ENCODE data around the gene BHMT2.

The BHMT2 gene

DNA sequence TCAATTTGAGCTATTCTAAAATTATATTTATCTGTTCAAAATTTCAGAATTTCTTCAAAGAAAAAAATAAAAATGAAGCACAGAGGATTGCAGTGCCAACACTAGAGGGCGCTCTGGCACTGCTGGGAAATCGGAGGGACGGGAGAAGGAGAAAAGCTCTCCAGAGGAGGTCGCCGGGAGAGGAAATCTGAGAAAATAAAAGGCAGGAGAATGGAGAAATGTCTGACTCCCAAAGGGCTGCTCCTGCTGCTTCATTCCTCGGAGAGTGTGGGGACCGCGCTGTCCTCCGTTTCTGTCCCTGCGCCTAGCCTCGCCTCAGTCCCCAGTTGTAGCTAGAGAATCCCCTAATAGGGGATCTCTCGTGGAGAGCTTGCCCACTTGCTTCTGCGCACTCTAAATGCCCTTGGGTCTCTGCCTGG is 44.5 kb upstream of the BHMT2 start:
- TF ChIP-seq, protein P1, sequence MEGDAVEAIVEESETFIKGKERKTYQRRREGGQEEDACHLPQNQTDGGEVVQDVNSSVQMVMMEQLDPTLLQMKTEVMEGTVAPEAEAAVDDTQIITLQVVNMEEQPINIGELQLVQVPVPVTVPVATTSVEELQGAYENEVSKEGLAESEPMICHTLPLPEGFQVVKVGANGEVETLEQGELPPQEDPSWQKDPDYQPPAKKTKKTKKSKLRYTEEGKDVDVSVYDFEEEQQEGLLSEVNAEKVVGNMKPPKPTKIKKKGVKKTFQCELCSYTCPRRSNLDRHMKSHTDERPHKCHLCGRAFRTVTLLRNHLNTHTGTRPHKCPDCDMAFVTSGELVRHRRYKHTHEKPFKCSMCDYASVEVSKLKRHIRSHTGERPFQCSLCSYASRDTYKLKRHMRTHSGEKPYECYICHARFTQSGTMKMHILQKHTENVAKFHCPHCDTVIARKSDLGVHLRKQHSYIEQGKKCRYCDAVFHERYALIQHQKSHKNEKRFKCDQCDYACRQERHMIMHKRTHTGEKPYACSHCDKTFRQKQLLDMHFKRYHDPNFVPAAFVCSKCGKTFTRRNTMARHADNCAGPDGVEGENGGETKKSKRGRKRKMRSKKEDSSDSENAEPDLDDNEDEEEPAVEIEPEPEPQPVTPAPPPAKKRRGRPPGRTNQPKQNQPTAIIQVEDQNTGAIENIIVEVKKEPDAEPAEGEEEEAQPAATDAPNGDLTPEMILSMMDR (conservative IDR thresholded peaks at IDR 0.05): peak; percentile 100
- peak overlapping the region; percentile 40; the same call in 1 of the 2 replicates for H3K27ac ChIP-seq

DNA sequence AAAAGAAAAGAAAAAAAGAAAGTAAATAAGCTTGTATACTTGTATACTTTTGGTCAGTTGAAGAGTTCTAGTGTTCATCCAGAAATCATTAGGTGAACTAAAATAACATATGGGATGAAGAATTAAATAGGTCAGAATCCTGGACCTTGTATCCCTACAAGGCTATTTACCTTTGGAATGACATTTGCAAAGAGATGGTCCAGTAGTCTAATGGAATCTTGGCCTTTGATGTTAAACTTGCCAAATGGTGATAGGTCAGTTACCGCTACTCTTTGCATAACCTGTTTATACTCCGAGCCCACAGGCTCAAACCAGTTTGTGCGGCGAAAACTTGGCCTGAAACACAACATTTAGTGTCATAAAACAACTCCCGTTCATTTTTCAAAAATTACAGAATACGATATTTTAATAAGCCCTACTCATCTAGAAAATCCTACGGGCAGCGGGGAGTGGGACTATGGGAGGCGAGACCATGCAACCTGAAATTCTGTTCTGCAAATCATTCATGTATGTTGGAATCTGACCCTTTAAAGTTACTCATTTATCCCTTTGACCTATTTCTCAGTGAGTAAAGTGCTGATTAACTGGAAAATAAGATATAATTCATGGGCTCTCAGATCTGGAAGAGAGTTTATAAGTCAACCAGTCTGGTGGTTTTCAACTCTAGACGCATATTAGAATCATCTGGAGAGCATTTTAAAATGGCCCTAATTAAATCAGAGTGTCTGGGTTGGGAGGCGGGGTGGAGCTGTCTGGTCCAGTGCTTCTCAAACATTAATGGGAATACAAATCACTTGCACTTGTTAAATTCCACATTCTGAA is 38.7 kb upstream of the BHMT2 start:
- no peak overlapping the region for H3K27ac ChIP-seq

GRCh38 chr5:79031485-79031867 is 38.1 kb upstream of the BHMT2 start:
- TF ChIP-seq, protein P1 (conservative IDR thresholded peaks at IDR 0.05): no peak
- no peak overlapping the region for H3K27ac ChIP-seq

More for the DNA sequence above, 38.7 kb upstream of the BHMT2 start:
- TF ChIP-seq, protein P1 (conservative IDR thresholded peaks at IDR 0.05): no peak

GRCh38 chr5:79032031-79032695 is 37.4 kb upstream of the BHMT2 start:
- TF ChIP-seq, protein P1 (conservative IDR thresholded peaks at IDR 0.05): no peak
- no peak overlapping the region for H3K27ac ChIP-seq

DNA sequence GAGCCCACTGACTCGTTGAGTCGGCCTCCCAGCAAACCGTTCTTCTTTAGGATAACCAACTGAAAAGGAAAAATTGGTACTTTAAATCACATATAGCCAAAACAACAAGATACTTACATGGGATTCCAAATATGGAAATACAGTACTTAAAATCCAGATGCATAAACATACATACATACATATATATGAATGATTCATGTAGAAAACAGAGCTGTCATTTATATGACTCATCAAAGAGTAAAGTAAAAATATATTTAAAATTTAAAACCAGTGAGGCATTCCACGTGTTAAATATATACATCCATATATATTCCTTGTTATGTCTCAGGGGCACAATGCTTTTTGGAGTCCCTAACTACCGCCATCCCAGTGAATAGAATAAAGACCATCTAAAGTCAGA is 36.8 kb upstream of the BHMT2 start:
- H3K27ac ChIP-seq: no peak overlapping the region
- TF ChIP-seq, protein P1 (conservative IDR thresholded peaks at IDR 0.05): no peak

DNA sequence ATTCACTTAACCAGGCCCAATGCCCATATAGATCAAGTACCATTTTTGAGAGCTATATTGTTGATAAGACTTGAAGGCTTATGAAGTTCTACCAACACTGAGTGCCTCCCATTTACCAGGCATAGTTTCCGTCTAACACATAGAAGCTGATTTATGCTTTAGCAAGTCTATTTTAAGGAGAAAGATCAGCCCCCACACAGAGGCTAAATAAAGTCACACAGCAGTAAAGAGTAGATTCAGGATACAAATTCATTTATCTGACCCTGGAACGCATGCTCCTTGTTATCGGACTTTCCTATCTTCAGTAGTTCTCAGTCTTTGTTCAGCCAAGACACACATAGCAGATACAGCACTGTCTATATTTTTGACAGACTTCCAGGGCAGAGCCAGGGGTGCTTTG is 34.3 kb upstream of the BHMT2 start:
- H3K27ac ChIP-seq: peak overlapping the region; percentile 78
- TF ChIP-seq, protein P1 (conservative IDR thresholded peaks at IDR 0.05): no peak

GRCh38 chr5:79036769-79037168 is 32.8 kb upstream of the BHMT2 start:
- H3K27ac ChIP-seq: peak overlapping the region; percentile 78
- TF ChIP-seq, protein P1 (conservative IDR thresholded peaks at IDR 0.05): no peak

Data from VCaP (cell line).